Measurements from ENCODE around the gene HMX1. TPM values are rescaled to one million over a fixed set of nuclear protein-coding genes. Genes with fewer than 3 reads are reported as not detected.

The HMX1 gene
- total RNA-seq, 1 experiment from 2014 or later: not detected

DNA sequence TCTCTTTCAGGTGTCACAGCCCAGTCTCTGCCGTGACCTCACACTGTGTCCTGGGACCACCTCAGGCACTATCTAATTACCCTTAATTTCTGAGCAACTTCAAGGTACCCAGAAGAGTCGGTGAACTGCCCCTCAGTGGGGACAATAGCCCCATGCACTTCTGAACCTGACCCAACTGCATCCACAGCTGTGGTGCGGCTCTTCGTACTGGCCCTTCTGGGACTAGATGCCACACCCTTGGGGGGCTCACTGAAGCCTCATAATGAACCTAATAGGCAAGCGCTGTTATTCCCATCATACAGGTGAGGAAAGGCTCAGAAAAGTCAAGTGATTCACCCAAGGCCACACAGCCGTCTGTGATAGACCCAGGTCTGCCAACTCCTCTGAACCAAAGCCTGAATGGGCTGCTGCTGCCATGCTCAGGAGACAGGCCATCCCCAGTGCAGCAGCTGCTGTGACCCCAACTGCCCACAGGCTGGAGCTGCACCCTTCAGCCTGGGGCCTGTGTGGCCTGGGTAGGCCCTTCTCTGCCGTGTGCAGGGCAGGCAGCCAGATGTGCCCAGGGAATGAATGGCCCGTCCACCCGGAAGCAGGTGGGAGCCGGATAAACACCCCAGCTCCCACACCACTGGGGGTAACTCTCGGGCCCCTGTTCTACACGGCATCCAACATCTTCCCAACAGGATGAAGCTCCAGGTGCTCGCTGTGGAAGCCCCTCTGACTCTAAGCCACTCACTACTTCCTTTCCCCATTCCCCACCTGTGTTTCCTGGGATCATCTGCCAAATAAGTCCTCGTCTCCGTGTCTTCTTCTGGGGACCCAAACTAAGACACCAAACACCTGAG is 35.9 kb downstream of the HMX1 start:
- DNase-seq (no peak), ATAC-seq (no peak)
- TF ChIP-seq, protein P1, sequence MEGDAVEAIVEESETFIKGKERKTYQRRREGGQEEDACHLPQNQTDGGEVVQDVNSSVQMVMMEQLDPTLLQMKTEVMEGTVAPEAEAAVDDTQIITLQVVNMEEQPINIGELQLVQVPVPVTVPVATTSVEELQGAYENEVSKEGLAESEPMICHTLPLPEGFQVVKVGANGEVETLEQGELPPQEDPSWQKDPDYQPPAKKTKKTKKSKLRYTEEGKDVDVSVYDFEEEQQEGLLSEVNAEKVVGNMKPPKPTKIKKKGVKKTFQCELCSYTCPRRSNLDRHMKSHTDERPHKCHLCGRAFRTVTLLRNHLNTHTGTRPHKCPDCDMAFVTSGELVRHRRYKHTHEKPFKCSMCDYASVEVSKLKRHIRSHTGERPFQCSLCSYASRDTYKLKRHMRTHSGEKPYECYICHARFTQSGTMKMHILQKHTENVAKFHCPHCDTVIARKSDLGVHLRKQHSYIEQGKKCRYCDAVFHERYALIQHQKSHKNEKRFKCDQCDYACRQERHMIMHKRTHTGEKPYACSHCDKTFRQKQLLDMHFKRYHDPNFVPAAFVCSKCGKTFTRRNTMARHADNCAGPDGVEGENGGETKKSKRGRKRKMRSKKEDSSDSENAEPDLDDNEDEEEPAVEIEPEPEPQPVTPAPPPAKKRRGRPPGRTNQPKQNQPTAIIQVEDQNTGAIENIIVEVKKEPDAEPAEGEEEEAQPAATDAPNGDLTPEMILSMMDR (conservative IDR thresholded peaks at IDR 0.05; ENCODE audit: low read depth, low read length): no peak
- TF ChIP-seq EZH2 (IDR thresholded peaks at IDR 0.05; ENCODE audit: low read length, unreplicated experiment): no peak
- Histone ChIP-seq H4K20me1 (ENCODE audit: low read length) (no peaks in the 10 kb centered on the region), H3K79me2 (ENCODE audit: low read length) (no peaks in the 10 kb centered on the region), H3K4me3 (ENCODE audit: low read length) (no peak overlapping the region), H3K4me1 (ENCODE audit: insufficient read depth, low read length) (no peaks in the 10 kb centered on the region), H3K9ac (ENCODE audit: low read length) (no peak overlapping the region), H3K4me2 (ENCODE audit: low read length) (no peak overlapping the region), H3K9me3 (ENCODE audit: low read length) (no peaks in the 10 kb centered on the region), H3K36me3 (ENCODE audit: low read depth, low read length) (no peaks in the 10 kb centered on the region), H2AFZ (ENCODE audit: low read length) (no peak overlapping the region), H3F3A (ENCODE audit: low read length, unreplicated experiment) (no peaks in the 10 kb centered on the region), H3K9me2 (replicated peaks; ENCODE audit: low read length) (no peaks in the 10 kb centered on the region), H3K27ac (ENCODE audit: low read length) (no peak overlapping the region), H3K27me3 (ENCODE audit: low read length) (no peaks in the 10 kb centered on the region)
- intact Hi-C loops (cut with micrococcal nuclease): no loop called here
- BruUV-seq (replicated peaks): no TSS peak
- ChIA-PET CTCF (no interaction called here), POLR2A (ENCODE audit: unreplicated experiment) (no interaction called here)

DNA sequence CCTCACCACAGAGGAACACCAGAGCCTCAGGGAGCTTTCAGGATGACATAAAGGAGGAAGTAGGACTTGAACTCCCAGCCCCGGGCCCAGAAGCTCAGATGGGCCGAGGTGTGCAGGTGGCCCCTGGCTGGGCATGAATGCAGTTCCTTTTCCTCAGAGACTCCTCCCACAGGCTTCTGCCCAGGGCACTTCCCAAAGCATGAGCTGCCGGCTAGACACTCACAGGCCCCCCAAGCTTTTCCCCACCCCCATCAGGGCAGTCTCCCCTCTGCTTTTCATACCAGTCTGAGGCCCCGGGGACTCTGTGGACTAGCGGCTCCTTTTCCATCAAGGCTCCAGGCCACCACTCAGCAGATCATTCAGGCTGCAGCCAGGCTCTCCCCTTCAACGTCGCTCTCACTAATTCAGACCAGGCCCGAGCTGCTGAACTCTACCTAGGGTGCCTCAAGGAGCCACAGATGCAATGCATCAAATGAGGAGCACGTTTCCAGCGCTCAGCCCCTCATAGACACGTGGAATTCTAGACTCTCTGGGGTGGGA is 36.9 kb downstream of the HMX1 start:
- POLR2A ChIA-PET (ENCODE audit: unreplicated experiment): no interaction called here
- Histone ChIP-seq H4K20me1 (ENCODE audit: low read length) (no peaks in the 10 kb centered on the region), H2AFZ (ENCODE audit: low read length) (no peak overlapping the region), H3K9ac (ENCODE audit: low read length) (no peak overlapping the region), H3K27me3 (ENCODE audit: low read length) (no peaks in the 10 kb centered on the region), H3K4me1 (ENCODE audit: insufficient read depth, low read length) (no peaks in the 10 kb centered on the region), H3K4me2 (ENCODE audit: low read length) (no peak overlapping the region), H3K27ac (ENCODE audit: low read length) (no peak overlapping the region), H3K4me3 (ENCODE audit: low read length) (no peak overlapping the region), H3K9me3 (ENCODE audit: low read length) (no peaks in the 10 kb centered on the region), H3F3A (ENCODE audit: low read length, unreplicated experiment) (no peaks in the 10 kb centered on the region), H3K9me2 (replicated peaks; ENCODE audit: low read length) (no peaks in the 10 kb centered on the region), H3K36me3 (ENCODE audit: low read depth, low read length) (no peaks in the 10 kb centered on the region), H3K79me2 (ENCODE audit: low read length) (no peaks in the 10 kb centered on the region)
- TF ChIP-seq, protein P1 (conservative IDR thresholded peaks at IDR 0.05; ENCODE audit: low read depth, low read length): no peak
- no peak for TF ChIP-seq EZH2phosphoT487 (IDR thresholded peaks at IDR 0.05; ENCODE audit: borderline replicate concordance, low read length)
- TF ChIP-seq EZH2 (IDR thresholded peaks at IDR 0.05; ENCODE audit: low read length, unreplicated experiment): no peak
- ATAC-seq: no peak
- no peak for DNase-seq
- intact Hi-C loops (cut with micrococcal nuclease): no loop called here
- BruUV-seq (replicated peaks): no TSS peak
- CTCF ChIA-PET: no interaction called here
